H54 (cell line): ENCODE measurements around the gene FHAD1.

Experiments used
- DNase-seq: peaks from one replicate; pipeline ENCODE4 v3.0.0; 2011; ENCODE audit warnings: low spot score, mixed read lengths; ENCODE audit not compliant: insufficient read length
- FAIRE-seq: peaks from 3 replicates; lab custom pipeline; 2011; peaks lifted over from hg19 to GRCh38; lab: Jason Lieb, UNC
- POLR2A ChIP-seq: IDR thresholded peaks from 2 replicates; pipeline ENCODE4 v1.6.1; 2011; ENCODE audit warnings: low read depth, mild to moderate bottlenecking, low read length

Gene FHAD1

DNA sequence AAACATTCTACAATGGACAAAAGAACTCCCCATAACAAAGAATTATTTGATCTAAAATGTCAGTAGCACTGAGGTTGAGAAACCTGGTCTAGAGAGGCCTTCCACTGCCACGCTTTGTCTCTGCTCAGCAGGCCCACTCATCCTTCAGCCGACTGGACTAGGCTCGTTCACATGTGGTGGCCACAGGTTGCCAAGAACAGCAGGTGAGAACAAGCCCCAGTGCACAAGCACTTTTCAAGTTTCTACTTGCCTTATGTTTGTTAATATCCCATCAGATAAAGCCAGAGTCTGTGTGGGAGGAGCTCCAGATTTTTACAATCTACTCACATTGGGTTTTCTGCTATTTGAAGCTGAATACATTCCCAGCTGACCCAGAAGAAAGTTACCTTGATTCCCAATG is 153.6 kb downstream of the FHAD1 start:
- no peak for TF ChIP-seq POLR2A
- FAIRE-seq (no peak), DNase-seq (no peak)

DNA sequence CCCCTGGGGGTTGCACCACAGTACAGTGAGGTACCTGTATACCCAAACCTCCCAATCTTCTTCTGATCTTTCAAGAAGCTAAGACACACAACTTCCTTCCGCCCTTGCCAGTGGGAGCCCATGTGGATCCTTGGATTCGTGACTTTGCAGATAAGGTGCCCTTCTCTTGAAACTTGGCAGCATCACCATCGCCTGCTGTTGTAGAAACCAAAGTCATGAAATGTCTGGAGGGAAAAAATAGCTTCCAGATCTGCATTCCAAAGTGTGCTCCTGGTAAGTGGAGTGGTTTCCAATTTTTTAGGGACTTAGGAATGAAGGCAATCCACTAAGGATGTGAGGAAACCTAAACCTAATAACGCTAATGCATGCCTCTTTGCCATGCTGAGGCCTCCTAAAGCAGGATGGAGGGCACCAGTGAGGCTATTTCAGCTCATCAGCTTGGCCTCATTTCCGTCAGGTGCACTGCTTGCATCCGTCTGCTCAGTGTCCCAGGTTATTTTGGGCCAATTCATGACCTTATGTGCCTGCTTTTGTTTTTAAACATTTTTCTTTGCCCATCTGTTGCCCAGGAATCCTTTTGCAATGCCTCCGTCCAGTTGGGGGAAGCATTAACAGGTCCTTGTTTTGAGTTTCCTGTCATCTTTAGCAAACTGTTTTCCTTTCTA is 154.5 kb downstream of the FHAD1 start:
- no peak for FAIRE-seq
- no peak for TF ChIP-seq POLR2A
- DNase-seq: no peak

DNA sequence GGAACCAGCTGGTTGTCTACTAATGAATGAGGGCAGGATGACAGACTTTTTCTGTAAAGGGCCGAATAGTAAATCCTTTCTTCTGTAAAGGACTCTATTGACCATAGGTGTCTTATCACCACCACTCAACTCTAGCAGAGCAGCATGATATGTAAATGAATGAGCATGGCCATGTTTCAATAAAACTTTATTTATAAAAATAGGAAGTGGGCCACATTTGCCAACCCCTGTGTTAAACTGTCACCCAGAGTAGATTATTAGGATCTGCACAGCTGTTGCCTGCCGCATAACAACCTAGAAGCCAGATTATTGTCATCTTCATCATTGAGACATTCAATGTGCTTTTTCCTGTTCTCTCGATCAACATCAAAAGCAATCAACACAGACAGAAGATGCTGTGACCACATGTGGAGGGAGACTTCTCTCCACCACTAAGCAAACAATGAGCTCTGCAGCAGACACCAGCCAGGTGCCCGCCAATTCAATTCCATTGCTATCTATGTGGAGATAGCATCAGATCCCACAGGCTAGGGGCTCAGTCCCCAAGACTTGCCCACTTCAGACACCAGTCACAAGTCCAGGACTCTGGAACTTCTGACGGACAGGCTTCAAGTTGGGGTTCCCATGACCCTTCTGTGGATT is 155.9 kb downstream of the FHAD1 start:
- no peak for TF ChIP-seq POLR2A
- DNase-seq (no peak), FAIRE-seq (no peak)

DNA sequence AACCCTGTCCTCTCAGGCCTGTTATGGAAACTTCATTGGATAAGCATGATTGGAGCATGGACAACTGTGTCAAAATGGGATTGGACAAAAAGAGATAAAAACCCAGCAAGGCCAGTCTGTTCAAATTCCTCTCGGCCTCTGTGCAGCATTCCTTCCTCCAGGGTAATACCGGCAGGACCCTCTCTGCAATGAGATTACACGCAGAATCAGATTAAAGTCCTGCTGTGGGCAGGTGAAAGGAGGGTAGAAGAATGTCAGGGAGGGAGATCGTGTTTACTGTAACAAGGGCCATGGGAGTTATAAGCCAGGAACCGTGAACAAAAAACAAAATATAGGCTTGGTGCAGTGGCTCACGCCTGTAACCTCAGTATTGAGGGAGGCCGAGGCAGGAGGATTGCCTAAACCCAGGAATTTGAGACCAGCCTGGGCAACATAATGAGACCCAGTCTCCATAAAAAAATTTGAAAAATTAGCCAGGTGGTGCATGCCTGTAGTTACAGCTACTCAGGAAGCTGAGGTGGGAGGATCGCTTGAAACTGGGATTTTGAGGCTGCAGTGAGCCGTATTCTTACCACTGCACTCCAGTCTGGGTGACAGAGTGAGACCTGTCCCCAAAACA is 157.0 kb downstream of the FHAD1 start:
- FAIRE-seq: no peak
- DNase-seq: no peak
- TF ChIP-seq POLR2A: no peak

DNA sequence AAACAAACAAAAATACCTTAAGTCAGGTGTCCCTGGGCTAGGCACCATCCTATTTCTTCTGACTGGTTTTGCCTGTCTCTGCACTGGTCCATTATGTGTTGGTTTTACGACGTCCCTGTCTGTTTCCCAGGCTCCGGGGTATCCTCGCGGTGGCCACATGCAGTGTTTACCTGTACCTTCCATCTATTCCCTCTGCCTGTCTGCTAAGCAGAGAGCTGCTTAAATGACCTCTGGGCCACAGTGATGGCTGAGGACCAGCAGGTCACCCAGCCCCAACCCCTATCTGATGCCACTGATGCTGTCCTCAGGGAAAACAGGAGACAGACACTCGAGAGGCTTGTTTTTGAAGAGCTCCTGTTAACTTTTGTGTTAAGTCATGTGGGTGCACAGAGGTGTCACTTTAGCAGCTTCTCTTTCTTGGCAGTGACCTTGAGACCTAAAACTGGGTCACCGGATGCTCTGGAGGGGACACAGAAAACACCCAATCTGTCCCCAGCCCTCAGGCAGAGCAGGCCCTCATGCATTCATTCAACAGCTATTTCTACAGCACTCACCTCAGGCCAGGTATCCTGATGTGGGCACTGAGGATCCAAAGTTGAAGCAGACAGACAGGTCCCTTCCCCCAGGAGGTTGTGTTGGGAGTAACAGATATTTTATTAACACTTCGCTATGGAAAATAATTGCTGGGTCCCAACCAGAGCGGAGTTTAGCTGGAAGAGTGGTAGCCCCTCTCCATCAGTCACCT is 158.3 kb downstream of the FHAD1 start:
- no peak for DNase-seq
- TF ChIP-seq POLR2A: no peak
- no peak for FAIRE-seq

DNA sequence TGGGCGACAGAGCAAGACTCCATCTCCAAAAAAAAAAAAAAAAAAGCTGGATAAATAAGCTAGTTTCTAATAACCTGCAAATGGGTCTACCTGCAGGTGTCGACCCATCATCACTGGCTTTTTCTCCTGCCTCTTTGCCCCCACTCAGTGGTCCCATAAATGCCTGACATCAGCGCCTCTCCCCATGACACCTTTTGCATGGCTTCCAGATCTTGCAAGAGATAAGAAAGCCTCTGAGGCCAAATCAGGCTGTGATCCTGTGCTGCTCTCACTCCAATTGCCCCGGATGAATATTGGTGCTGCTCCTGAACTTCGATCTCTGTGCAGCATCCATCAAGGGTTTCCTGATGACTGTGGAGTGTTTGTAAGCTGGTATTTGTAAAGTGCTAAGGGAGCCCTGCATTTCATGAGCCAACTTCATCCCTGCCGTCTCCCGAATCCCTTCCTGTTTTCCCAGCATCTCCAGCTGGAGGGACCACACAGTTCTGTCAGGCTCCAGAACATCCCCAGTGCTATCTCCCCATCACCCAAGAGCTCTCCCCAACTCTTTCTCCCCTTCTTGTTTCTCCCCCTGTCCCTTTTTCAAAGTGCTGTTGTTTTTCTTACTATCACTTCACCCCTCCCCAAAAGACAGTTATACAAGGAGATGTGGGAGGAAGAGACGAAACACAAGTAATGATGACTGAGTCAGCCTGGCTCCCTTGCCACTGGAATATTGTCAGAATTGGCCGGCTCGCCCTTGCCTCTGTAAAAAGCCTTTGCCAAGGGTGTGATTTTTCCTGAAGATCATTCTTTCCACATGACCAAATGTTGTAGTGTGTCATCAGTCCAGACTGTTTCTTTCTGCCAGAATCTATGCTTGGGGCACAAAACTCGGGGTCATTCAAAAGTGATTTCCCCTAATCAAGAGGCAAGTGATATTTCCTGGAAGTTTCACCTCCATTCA is 159.9 kb downstream of the FHAD1 start:
- DNase-seq (peak; percentile 33), FAIRE-seq (peak; percentile 33)
- no peak for TF ChIP-seq POLR2A

DNA sequence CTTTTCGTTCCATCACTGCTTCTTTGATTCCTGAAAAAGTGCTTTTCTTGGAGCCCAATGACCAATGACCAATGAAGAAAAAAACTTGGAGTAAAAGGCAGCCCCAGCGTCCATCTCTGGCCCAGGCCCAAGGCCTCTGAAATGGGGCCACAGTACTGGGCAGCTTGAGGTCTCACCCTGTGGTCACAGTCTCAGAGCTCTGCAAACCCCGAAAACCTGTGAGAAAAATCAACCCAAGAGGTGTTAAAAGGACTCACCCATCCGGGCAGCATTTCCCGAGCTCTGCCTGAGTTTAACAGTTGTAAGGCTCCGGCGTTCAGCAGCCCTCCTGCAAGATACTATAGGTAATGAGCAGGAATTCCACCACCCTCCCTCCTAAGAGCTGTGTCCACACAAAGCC is 160.6 kb downstream of the FHAD1 start:
- DNase-seq (no peak), FAIRE-seq (no peak)
- TF ChIP-seq POLR2A: no peak

DNA sequence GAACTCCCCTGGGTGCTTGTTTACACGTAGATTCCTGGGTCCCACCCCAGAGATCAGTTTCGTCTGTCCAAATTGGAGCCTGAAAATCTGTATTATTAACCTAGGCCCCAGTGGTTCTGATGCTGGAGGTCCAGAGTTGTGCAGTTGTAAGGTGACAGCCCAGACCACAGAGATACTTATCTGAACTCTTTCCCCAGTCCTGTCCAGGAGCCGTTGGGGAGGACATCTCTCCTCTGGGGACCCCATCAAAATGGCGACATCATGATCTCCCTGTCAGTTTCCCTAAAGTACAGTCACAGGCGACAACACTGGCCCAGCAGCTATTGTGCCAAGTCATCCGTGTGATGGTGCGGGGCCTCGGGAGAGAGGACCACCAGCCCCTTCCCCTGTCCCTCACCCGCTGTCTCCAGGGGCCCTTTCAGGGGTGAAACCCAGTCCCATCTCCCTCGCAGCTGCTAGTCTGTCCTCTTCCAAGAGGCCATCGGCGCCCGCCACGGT is 161.9 kb downstream of the FHAD1 start:
- no peak for TF ChIP-seq POLR2A
- FAIRE-seq (no peak), DNase-seq (no peak)

DNA sequence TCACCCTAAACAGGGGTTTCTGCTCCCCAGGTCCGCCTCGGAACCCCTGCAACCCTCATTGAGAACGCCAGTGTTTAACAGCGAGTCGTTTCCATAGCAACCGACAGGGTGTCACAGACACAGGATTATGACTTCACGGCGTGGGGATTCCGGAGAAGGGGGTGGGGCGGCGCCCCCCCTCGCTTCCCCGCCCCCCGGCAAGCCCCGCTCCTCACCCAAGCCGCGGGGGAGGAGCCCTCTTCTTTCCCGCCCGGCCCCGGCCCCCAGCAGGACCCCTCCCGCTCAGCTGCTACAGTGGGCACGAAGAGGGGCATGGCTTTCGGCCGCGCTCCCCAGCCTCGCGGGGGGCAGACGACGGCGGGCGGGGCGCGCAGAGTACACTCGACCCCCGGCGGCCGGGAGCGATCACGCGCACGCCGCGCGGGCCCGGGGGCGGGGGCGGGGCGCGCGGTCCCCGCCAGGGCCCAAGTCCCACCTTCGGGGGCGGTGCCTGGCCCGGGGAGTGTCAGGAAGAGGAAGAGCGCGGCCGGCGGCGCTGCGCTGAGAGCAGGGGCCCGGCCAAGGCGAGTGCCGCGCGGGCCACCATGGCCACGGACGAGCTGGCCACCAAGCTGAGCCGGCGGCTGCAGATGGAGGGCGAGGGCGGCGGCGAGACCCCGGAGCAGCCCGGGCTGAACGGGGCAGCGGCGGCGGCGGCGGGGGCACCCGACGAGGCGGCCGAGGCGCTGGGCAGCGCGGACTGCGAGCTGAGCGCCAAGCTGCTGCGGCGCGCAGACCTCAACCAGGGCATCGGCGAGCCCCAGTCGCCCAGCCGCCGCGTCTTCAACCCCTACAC is 162.6 kb downstream of the FHAD1 start, which contains the start of gene EFHD2:
EFHD2 (plus strand) TSS at position 501 of the 835 bp plus-strand sequence; CDS start at position 585, 84 bp downstream.
- TF ChIP-seq POLR2A: peak; percentile 84
- peak; percentile 61 for DNase-seq
- FAIRE-seq: no peak

DNA sequence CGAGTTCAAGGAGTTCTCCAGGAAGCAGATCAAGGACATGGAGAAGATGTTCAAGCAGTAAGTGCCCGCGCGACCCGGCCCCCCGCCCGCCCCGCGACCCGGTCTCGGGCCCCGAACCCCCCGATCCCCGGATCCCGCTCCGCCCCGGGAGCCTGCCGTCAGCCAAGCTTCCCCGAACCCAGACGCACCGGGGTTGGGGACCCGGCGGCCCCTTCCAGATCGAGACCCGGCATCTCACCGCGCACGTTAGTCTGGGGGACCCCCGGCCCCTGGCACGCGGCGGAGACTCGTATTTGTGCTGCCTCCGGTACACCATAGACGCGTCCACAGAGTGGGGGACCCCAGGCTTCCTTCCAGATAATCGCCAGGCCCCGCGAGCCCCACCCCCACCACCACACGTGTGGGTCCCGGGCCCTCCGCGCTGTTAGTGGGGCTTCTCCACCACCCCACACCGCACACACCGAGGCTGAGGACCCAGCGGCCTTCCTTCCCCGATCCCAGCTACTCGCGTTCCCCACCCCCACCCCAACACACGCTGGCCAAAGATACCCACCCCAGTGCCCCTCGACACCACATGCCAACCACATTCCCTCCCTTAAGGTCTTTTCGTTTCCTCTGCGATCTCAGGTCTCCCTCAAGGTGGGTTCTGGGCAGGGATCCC is 163.3 kb downstream of the FHAD1 start:
- FAIRE-seq (no peak), DNase-seq (no peak)
- TF ChIP-seq POLR2A: no peak

DNA sequence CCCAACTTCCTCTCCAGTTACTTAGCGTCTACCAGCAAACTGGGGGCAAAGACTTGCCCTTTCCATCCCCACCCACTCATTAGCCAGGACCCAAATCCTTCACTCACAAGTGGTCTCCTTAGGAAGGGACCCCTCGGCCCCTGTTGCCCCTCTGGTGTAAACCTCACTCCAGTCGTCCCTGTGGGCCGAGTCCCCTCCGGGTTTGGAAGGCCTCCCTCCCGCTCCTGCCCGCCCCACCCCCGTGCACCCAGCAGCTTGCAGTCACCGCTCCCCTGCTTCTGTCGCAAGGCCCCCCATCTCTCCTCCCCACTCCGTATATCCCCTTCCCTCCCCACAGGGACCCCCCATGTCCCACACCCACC is 163.8 kb downstream of the FHAD1 start:
- no peak for TF ChIP-seq POLR2A
- no peak for FAIRE-seq
- DNase-seq: no peak
